HepG2 (cell line): Measurements from ENCODE around the gene FABP1. TPM values are rescaled to one million over a fixed set of nuclear protein-coding genes. Genes with fewer than 3 reads are reported as not detected.

Source experiments
- ATAC-seq: fragments of 200-7000 bp; cut with Tn5 transposase; 3 replicates; pipeline ENCODE4 v1.9.1; 2020; ENCODE audit warnings: mild to moderate bottlenecking, moderate library complexity
- BruUV-seq: library from RNA; stranded (reverse); fragments of 400-500 nt; replicated peaks from 2 replicates; lab custom pipeline; 2021; lab: Mats Ljungman, UMichigan
- CTCF ChIA-PET: fragments of 300-600 bp; formaldehyde crosslinking; extraction: SDS; loops from one replicate; lab custom pipeline; 2021; ENCODE audit warnings: low total read pairs, inconsistent platforms, low intra/inter-chr PET ratio; lab: Yijun Ruan, JAX
- POLR2A ChIA-PET: fragments of 350-600 bp; sonication (Branson Sonifier 250); formaldehyde crosslinking; loops from one replicate; lab custom pipeline; 2020; ENCODE audit warnings: antibody characterized with exemption, inconsistent platforms; lab: Yijun Ruan, JAX
- DNase-seq: peaks from one replicate; pipeline ENCODE4 v3.0.0-alpha.2; 2015; ENCODE audit warnings: low spot score
- FAIRE-seq: peaks from 3 replicates; lab custom pipeline; 2011; peaks lifted over from hg19 to GRCh38; lab: Jason Lieb, UNC
- H2AFZ ChIP-seq: one replicate; pipeline ENCODE4 v1.6.1; 2011; ENCODE audit warnings: low read length, inconsistent platforms
- H3K27ac ChIP-seq: fragments of 300-600 bp; 3 replicates; pipeline ENCODE4 v1.8.0; 2011; ENCODE audit warnings: mixed run types, mild to moderate bottlenecking, mixed read lengths, low read length, inconsistent platforms; ENCODE audit not compliant: insufficient read depth; ENCODE audit errors: extremely low read length
- H3K27me3 ChIP-seq, 2 experiments: fragments of 200-600 bp in 1 of 2; 2 replicates in 1 of 2; 3 replicates in 1 of 2; pipeline versions ENCODE4 v1.6.0 to v1.8.0; 2011; ENCODE audit warnings: low read length in 2 of 2, mild to moderate bottlenecking in 2 of 2, moderate library complexity in 2 of 2, inconsistent platforms in 1 of 2; ENCODE audit not compliant: insufficient read depth in 2 of 2, control insufficient read depth in 1 of 2
- H3K36me3 ChIP-seq, 2 experiments: fragments of 200-600 bp in 1 of 2; replicated peaks in 1 of 2; 2 replicates in 1 of 2; 3 replicates in 1 of 2; pipeline versions ENCODE4 v1.5.1 to v1.8.0; 2011; ENCODE audit warnings: low read length in 2 of 2, inconsistent platforms in 1 of 2; ENCODE audit not compliant: insufficient read depth in 2 of 2, control insufficient read depth in 1 of 2
- H3K4me1 ChIP-seq: 2 replicates; pipeline ENCODE4 v1.5.1; 2012; ENCODE audit warnings: low read length, inconsistent platforms; ENCODE audit not compliant: insufficient read depth
- H3K4me2 ChIP-seq: 2 replicates; pipeline ENCODE4 v1.6.0; 2011; ENCODE audit warnings: low read depth, low read length, inconsistent platforms
- H3K4me3 ChIP-seq, 3 experiments: fragments of 200-600 bp in 1 of 3; sonication (generic), shearing (Covaris generic) in 1 of 3; replicated peaks in 1 of 3; 2 replicates each; pipeline ENCODE4 v1.5.1; 2011 to 2016; ENCODE audit warnings: low read length in 3 of 3, inconsistent platforms in 2 of 3, low read depth in 2 of 3, mild to moderate bottlenecking in 2 of 3, control low read depth in 1 of 3, mixed read lengths in 1 of 3; ENCODE audit not compliant: insufficient read depth in 1 of 3
- H3K79me2 ChIP-seq: one replicate; pipeline ENCODE4 v1.6.1; 2011; ENCODE audit warnings: low read length, inconsistent platforms; ENCODE audit not compliant: insufficient read depth
- H3K9ac ChIP-seq: 2 replicates; pipeline ENCODE4 v1.6.0; 2011; ENCODE audit warnings: mild to moderate bottlenecking, low read depth, low read length, inconsistent platforms; ENCODE audit not compliant: insufficient read depth
- H3K9me3 ChIP-seq: 2 replicates; pipeline ENCODE4 v1.5.1; 2012; ENCODE audit warnings: mild to moderate bottlenecking, low read length
- H4K20me1 ChIP-seq: 2 replicates; pipeline ENCODE4 v1.6.0; 2011; ENCODE audit warnings: inconsistent platforms, mild to moderate bottlenecking, low read length, moderate library complexity; ENCODE audit not compliant: insufficient read depth
- AKNA ChIP-seq: sonication (generic); formaldehyde crosslinking; IDR thresholded peaks from 2 replicates; pipeline ENCODE4 v1.4.0; 2020; ENCODE audit warnings: missing genetic modification reagents, borderline replicate concordance
- ATF3 ChIP-seq: sonication (generic); formaldehyde crosslinking; IDR thresholded peaks from 2 replicates; pipeline ENCODE4 v1.4.0; 2020; ENCODE audit warnings: missing genetic modification reagents
- FOSL1 ChIP-seq: sonication (generic); formaldehyde crosslinking; IDR thresholded peaks from 2 replicates; pipeline ENCODE4 v1.9.0; 2021; ENCODE audit warnings: missing genetic modification reagents, borderline replicate concordance
- GATA4 ChIP-seq: sonication (generic); IDR thresholded peaks from 2 replicates; pipeline ENCODE4 v1.6.1; 2016; ENCODE audit warnings: antibody characterized with exemption, low read depth, borderline replicate concordance
- HMGA1 ChIP-seq: sonication (generic); formaldehyde crosslinking; conservative IDR thresholded peaks from 2 replicates; pipeline ENCODE4 v1.4.0; 2020; ENCODE audit warnings: missing genetic modification reagents
- LCORL ChIP-seq, 2 experiments: fragments of 450-650 bp in 1 of 2; sonication (generic) in 1 of 2; formaldehyde crosslinking in 1 of 2; IDR thresholded peaks; 2 replicates each; pipeline versions ENCODE4 v1.5.0 to v1.6.1; 2017 to 2020; ENCODE audit warnings: antibody characterized with exemption in 1 of 2, missing genetic modification reagents in 1 of 2
- MTF2 ChIP-seq: sonication (generic); formaldehyde crosslinking; IDR thresholded peaks from 2 replicates; pipeline ENCODE4 v1.5.0; 2020; ENCODE audit warnings: missing genetic modification reagents, borderline replicate concordance
- NR2F1 ChIP-seq, 2 experiments: fragments of 450-650 bp in 1 of 2; formaldehyde crosslinking in 1 of 2; IDR thresholded peaks; 2 replicates each; pipeline versions ENCODE4 v1.5.0 to v1.6.1; 2016 to 2020; ENCODE audit warnings: mild to moderate bottlenecking in 1 of 2, missing compliant biosample characterization in 1 of 2, missing genetic modification reagents in 1 of 2, moderate library complexity in 1 of 2
- POLR2G ChIP-seq: fragments of 200-400 bp; formaldehyde crosslinking; IDR thresholded peaks from 2 replicates; pipeline ENCODE4 v1.6.1; 2018; ENCODE audit warnings: mild to moderate bottlenecking, low read depth, low read length, moderate library complexity
- REPIN1 ChIP-seq: sonication (generic); formaldehyde crosslinking; IDR thresholded peaks from 2 replicates; pipeline ENCODE4 v1.8.0; 2022; ENCODE audit warnings: missing genetic modification reagents, low read depth, mild to moderate bottlenecking, borderline replicate concordance
- SIN3B ChIP-seq: fragments of 150-350 bp; IDR thresholded peaks from 2 replicates; pipeline ENCODE4 v1.6.1; 2014; ENCODE audit warnings: low read length
- TEAD3 ChIP-seq: optimal IDR thresholded peaks from 2 replicates; pipeline ENCODE3; 2016; ENCODE audit warnings: borderline replicate concordance
- ZFYVE20 ChIP-seq: sonication (generic); formaldehyde crosslinking; IDR thresholded peaks from 2 replicates; pipeline ENCODE4 v1.8.0; 2023; ENCODE audit warnings: low read depth, mild to moderate bottlenecking, moderate library complexity, missing genetic modification reagents, borderline replicate concordance
- ZNF44 ChIP-seq: sonication (generic); formaldehyde crosslinking; IDR thresholded peaks from 2 replicates; pipeline ENCODE4 v1.5.1; 2020; ENCODE audit warnings: mild to moderate bottlenecking, missing genetic modification reagents
- ZNF451 ChIP-seq: sonication (generic); formaldehyde crosslinking; IDR thresholded peaks from 2 replicates; pipeline ENCODE4 v1.5.0; 2020; ENCODE audit warnings: mild to moderate bottlenecking, missing genetic modification reagents
- ZNF792 ChIP-seq: IDR thresholded peaks from 2 replicates; pipeline ENCODE4 v1.6.1; 2016
- WGBS: methylation state at CpG from one replicate; pipeline ENCODE4 v1.1.6; 2017; ENCODE audit warnings: low lambda C conversion rate; 5-methylcytosine and 5-hydroxymethylcytosine counted together
- in situ Hi-C: cut with HindIII; loops from 2 replicates; pipeline ENCODE4 v1.10.0; 2017; ENCODE audit warnings: low pct_unique_long_range_greater_than_20kb; ENCODE audit not compliant: extremely low pct_ligation_motif_present
- intact Hi-C: fragments of 100-400 bp; cut with micrococcal nuclease; formaldehyde crosslinking; loops from one replicate; pipeline ENCODE4 v1.10.0; 2022; ENCODE audit not compliant: unreplicated experiment
- polyA plus RNA-seq, 8 experiments: library from polyadenylated mRNA; depleted of rRNA in 3 of 8; stranded (reverse) in 7 of 8; unstranded in 1 of 8; fragments of >200 nt; fragmentation: Illumina TruSeq in 4 of 8; extraction: Trizol in 4 of 8; gene quantifications; 2 replicates each; pipeline versions ENCODE4 v1.2.1 to v1.2.3, GENCODE V29; 2011 to 2016; ENCODE audit warnings: low read depth in 4 of 8, missing spikeins in 1 of 8, mixed read lengths in 1 of 8; ENCODE audit not compliant: insufficient read depth in 1 of 8
- total RNA-seq, 5 experiments: library from RNA; depleted of rRNA; stranded (reverse); fragments of >200 nt; fragmentation: Illumina TruSeq; extraction: Trizol; gene quantifications; 2 replicates each; pipeline ENCODE4 v1.2.3, GENCODE V29; 2016; ENCODE audit warnings: low read depth in 1 of 5
- TF ChIP-seq, protein P1 (sequence below): sonication (generic); formaldehyde crosslinking; IDR thresholded peaks from 2 replicates; pipeline ENCODE4 v1.4.0; 2020; ENCODE audit warnings: missing genetic modification reagents

The FABP1 gene
- total and polyA plus RNA-seq, 2 of the 13 experiments (the other 11 are each of a cell fraction or from before 2014, with no cell fraction given), result 644 to 1,608 TPM

GRCh38 chr2:88088999-88089398, 38.9 kb downstream of the FABP1 start:
- FAIRE-seq (no peak), DNase-seq (no peak), ATAC-seq (no peak)
- H3K79me2 ChIP-seq, result no peaks in the 10 kb centered on the region
- peaks cover 0 to 21% of the 10 kb centered on the region in 2 experiments; a peak in 2 of 5 replicates for H3K27me3 ChIP-seq
- WGBS, result 82% methylated on average over 2 of the region's 2 CpGs
- H3K27ac ChIP-seq, result no peak overlapping the region
- no peaks in the 10 kb centered on the region for H3K4me1 ChIP-seq
- no peaks in the 10 kb centered on the region for H3K36me3 ChIP-seq
- no TSS peak for BruUV-seq
- H3K9me3 ChIP-seq, result no peaks in the 10 kb centered on the region
- H3K4me3 ChIP-seq, result no peak overlapping the region
- no peak overlapping the region for H3K9ac ChIP-seq
- no peak overlapping the region for H2AFZ ChIP-seq
- no peaks in the 10 kb centered on the region for H4K20me1 ChIP-seq
- POLR2A ChIA-PET, result interaction anchor here (1.2 kb wide), 1 partner anchor 73 kb away, joined by 3 read pairs; the partner anchor contains the start of gene RNU2-63P
- intact Hi-C loops (no loop called here), in situ Hi-C loops (no loop called here)
- CTCF ChIA-PET, result no interaction called here
- H3K4me2 ChIP-seq, result no peak overlapping the region
- TF ChIP-seq FOSL1 (CRISPR knock-in tag) (no peak), HMGA1 (no peak), NR2F1 (CRISPR knock-in tag; IDR thresholded peaks at IDR 0.05) (no peak), REPIN1 (CRISPR knock-in tag) (no peak), MTF2 (CRISPR knock-in tag) (no peak), AKNA (no peak), ZNF792 (CRISPR knock-in tag) (no peak), GATA4 (no peak), ZFYVE20 (CRISPR knock-in tag) (no peak), ZNF44 (CRISPR knock-in tag) (no peak), LCORL (IDR thresholded peaks at IDR 0.05) (no peak), LCORL (CRISPR knock-in tag; IDR thresholded peaks at IDR 0.05) (no peak), ATF3 (no peak), POLR2G (no peak), TEAD3 (CRISPR knock-in tag) (no peak), ZNF451 (CRISPR knock-in tag) (no peak), SIN3B (no peak)
- TF ChIP-seq, protein P1, sequence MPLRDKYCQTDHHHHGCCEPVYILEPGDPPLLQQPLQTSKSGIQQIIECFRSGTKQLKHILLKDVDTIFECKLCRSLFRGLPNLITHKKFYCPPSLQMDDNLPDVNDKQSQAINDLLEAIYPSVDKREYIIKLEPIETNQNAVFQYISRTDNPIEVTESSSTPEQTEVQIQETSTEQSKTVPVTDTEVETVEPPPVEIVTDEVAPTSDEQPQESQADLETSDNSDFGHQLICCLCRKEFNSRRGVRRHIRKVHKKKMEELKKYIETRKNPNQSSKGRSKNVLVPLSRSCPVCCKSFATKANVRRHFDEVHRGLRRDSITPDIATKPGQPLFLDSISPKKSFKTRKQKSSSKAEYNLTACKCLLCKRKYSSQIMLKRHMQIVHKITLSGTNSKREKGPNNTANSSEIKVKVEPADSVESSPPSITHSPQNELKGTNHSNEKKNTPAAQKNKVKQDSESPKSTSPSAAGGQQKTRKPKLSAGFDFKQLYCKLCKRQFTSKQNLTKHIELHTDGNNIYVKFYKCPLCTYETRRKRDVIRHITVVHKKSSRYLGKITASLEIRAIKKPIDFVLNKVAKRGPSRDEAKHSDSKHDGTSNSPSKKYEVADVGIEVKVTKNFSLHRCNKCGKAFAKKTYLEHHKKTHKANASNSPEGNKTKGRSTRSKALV (CRISPR knock-in tag), result no peak
